Loucy (cell line): ENCODE results near the gene UBL4B.

Experiments used
- H2AFZ ChIP-seq: fragments of 200-600 bp; sonication (generic); 2 replicates; pipeline ENCODE4 v1.6.0; 2016; ENCODE audit warnings: antibody characterized with exemption, mild to moderate bottlenecking, low read length, moderate library complexity
- H3F3A ChIP-seq: fragments of 200-600 bp; 2 replicates; pipeline ENCODE4 v1.6.0; 2016; ENCODE audit warnings: antibody characterized with exemption, low read depth, mild to moderate bottlenecking
- H3K27me3 ChIP-seq: fragments of 200-600 bp; sonication (generic); 2 replicates; pipeline ENCODE4 v1.6.1; 2014; ENCODE audit warnings: low read length, mild to moderate bottlenecking; ENCODE audit not compliant: insufficient read depth, poor library complexity, severe bottlenecking
- H3K36me3 ChIP-seq: fragments of 200-600 bp; sonication (generic); 2 replicates; pipeline ENCODE4 v1.6.1; 2016; ENCODE audit warnings: low read length; ENCODE audit not compliant: insufficient read depth
- H3K4me1 ChIP-seq: fragments of 200-600 bp; sonication (generic); 2 replicates; pipeline ENCODE4 v1.5.1; 2014; ENCODE audit warnings: low read length, mild to moderate bottlenecking; ENCODE audit not compliant: insufficient read depth, poor library complexity, severe bottlenecking
- H3K4me2 ChIP-seq: fragments of 200-600 bp; sonication (generic); 2 replicates; pipeline ENCODE4 v1.6.0; 2014; ENCODE audit warnings: antibody characterized with exemption, low read length, low read depth, mild to moderate bottlenecking; ENCODE audit not compliant: poor library complexity, severe bottlenecking
- H3K4me3 ChIP-seq: fragments of 200-600 bp; sonication (generic); 2 replicates; pipeline ENCODE4 v1.5.1; 2014; ENCODE audit warnings: low read length, mild to moderate bottlenecking, mixed read lengths; ENCODE audit not compliant: poor library complexity, severe bottlenecking
- H3K79me2 ChIP-seq: fragments of 200-600 bp; sonication (generic); 2 replicates; pipeline ENCODE4 v1.6.1; 2014; ENCODE audit warnings: low read length; ENCODE audit not compliant: insufficient read depth
- H3K9ac ChIP-seq: fragments of 200-600 bp; sonication (generic); 2 replicates; pipeline ENCODE4 v1.6.0; 2014; ENCODE audit warnings: mild to moderate bottlenecking, low read depth, low read length, moderate library complexity; ENCODE audit not compliant: poor library complexity, severe bottlenecking
- H3K9me2 ChIP-seq: fragments of 200-600 bp; sonication (generic); replicated peaks from 2 replicates; pipeline ENCODE4 v1.6.1; 2016; ENCODE audit warnings: low read depth, low read length, mixed read lengths
- H3K9me3 ChIP-seq: fragments of 200-600 bp; sonication (generic); 2 replicates; pipeline ENCODE4 v1.6.1; 2014; ENCODE audit warnings: mild to moderate bottlenecking, antibody characterized with exemption, low read length, low read depth; ENCODE audit not compliant: insufficient read depth
- H4K20me1 ChIP-seq: fragments of 200-600 bp; sonication (generic); 2 replicates; pipeline ENCODE4 v1.6.0; 2014; ENCODE audit warnings: antibody characterized with exemption, low read length, mild to moderate bottlenecking; ENCODE audit not compliant: insufficient read depth, poor library complexity, severe bottlenecking
- CTCF ChIP-seq: fragments of 200-600 bp; sonication (generic); conservative IDR thresholded peaks from 2 replicates; pipeline ENCODE4 v1.5.1; 2014; ENCODE audit warnings: mild to moderate bottlenecking, antibody characterized with exemption, low read length
- EZH2phosphoT487 ChIP-seq: fragments of 200-600 bp; IDR thresholded peaks from 2 replicates; pipeline ENCODE4 v1.6.1; 2018; ENCODE audit warnings: antibody characterized with exemption, mild to moderate bottlenecking, moderate library complexity, borderline replicate concordance

Gene UBL4B

DNA sequence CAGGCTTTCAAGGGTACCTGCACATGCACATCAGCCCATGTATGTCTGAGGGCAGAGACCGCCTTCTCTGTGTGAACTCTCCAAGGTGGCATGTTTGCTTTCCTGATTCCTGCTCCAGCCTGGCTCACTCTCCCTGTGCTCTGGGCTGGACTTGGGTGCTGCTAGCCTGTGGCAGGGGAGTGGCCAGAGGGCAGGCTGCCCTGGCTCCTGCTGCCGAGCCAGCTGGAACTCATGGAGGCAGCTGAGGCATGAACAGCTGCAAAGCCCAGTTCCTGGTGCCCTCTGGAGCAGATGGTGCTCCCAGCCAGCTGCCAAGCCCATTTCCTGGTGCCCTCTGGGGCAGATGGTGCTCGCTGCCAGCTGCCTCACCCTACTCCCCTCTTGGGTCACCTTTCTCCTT lies 7.6 kb downstream of the UBL4B start:
- Histone ChIP-seq H3K4me1 (no peaks in the 10 kb centered on the region), H3K9me2 (no peaks in the 10 kb centered on the region), H3K36me3 (no peaks in the 10 kb centered on the region), H3F3A (no peaks in the 10 kb centered on the region), H3K4me3 (no peak overlapping the region), H3K9ac (no peak overlapping the region), H3K79me2 (no peaks in the 10 kb centered on the region), H3K9me3 (no peaks in the 10 kb centered on the region), H4K20me1 (no peaks in the 10 kb centered on the region), H3K4me2 (no peak overlapping the region), H3K27me3 (no peaks in the 10 kb centered on the region), H2AFZ (no peak overlapping the region)
- TF ChIP-seq CTCF: no peak

DNA sequence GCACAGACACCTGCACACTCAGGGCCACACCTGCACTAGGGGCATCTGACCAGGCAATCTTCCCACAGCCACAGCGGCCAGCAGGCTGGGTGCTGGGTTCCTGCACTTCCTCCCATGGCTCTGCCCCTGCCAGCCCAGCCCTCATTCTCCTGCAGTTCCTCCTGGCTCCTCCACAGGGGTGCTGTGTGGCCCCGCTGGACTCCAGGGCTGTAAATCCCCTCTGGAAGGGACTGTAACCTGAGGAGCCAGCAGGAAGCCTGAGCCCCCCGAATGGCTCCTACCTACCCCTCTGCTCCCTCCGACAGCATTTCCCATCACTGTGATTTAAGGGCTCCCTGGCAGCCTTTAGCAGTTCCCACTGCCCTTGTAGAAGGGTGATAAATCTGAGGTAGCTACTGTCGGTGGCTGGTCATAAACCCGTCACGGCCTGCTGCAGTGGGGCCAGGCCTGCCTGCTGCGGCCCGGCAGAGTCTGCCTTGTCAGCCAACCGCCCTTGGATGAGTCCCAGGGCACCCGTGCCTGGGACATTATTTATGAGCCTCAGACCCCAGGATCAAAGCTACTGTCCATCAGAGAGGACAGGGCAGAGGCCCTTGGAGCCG lies 8.8 kb downstream of the UBL4B start:
- Histone ChIP-seq H3K9me2 (no peaks in the 10 kb centered on the region), H3K4me1 (no peaks in the 10 kb centered on the region), H3K9ac (no peak overlapping the region), H3K27me3 (no peaks in the 10 kb centered on the region), H2AFZ (no peak overlapping the region), H4K20me1 (no peaks in the 10 kb centered on the region), H3F3A (no peaks in the 10 kb centered on the region), H3K4me3 (no peak overlapping the region), H3K4me2 (no peak overlapping the region), H3K79me2 (no peaks in the 10 kb centered on the region), H3K36me3 (no peaks in the 10 kb centered on the region), H3K9me3 (no peaks in the 10 kb centered on the region)
- TF ChIP-seq EZH2phosphoT487: no peak

GRCh38 chr1:110123224-110123623 lies 11.0 kb downstream of the UBL4B start:
- Histone ChIP-seq H3K36me3 (no peaks in the 10 kb centered on the region), H3K9me3 (no peaks in the 10 kb centered on the region), H3K27me3 (no peaks in the 10 kb centered on the region), H3K79me2 (no peaks in the 10 kb centered on the region), H3K9ac (no peak overlapping the region), H2AFZ (no peak overlapping the region), H3K4me1 (peaks cover 10% of the 10 kb centered on the region), H3K4me2 (no peak overlapping the region), H4K20me1 (no peaks in the 10 kb centered on the region), H3K4me3 (no peak overlapping the region), H3K9me2 (no peaks in the 10 kb centered on the region), H3F3A (no peaks in the 10 kb centered on the region)
- TF ChIP-seq EZH2phosphoT487 (no peak), CTCF (no peak)

DNA sequence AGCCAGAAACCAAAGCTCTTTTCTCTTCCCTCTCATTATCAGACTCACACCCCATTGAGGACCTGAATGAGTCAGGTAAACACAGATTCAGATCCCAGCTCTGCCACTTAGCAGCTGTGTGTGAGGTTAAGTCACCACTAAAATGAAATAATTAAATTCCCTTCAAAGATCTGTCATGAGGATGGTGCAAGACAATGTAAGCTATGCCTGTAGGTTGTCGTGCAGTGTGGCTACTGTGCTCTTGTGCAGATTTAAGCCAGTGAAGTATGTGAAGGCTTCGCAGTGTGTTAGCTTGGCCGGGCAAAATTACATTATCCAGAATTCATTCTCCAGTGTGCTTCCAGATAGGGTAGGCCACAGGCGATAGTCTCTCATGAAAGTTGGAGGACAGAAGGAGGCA lies 13.6 kb downstream of the UBL4B start:
- no peaks in the 10 kb centered on the region for H4K20me1 ChIP-seq
- H3K27me3 ChIP-seq: no peaks in the 10 kb centered on the region
- no peaks in the 10 kb centered on the region for H3K79me2 ChIP-seq

More for the DNA sequence above, 13.6 kb downstream of the UBL4B start:
- Histone ChIP-seq H3K4me2 (no peak overlapping the region), H3K9me3 (no peaks in the 10 kb centered on the region), H3K4me1 (peaks cover 10% of the 10 kb centered on the region), H3K9ac (no peak overlapping the region), H3F3A (no peaks in the 10 kb centered on the region), H3K4me3 (no peak overlapping the region), H3K36me3 (no peaks in the 10 kb centered on the region), H3K9me2 (no peaks in the 10 kb centered on the region), H2AFZ (no peak overlapping the region)
- no peak for TF ChIP-seq CTCF
- TF ChIP-seq EZH2phosphoT487: no peak
